ENCODE data around the gene ZNF85. TPM values are rescaled to one million over a fixed set of nuclear protein-coding genes. Genes with fewer than 3 reads are reported as not detected.
A peak's percentile ranks its signal among the peaks of the same experiment; 100 is the strongest.

The ZNF85 gene
- total RNA-seq (2016; rRNA removed; fragmentation: Illumina TruSeq; extraction: Trizol): 3.7 and 4.8 TPM in 2 replicates
- 1.1 and 1.3 TPM in 2 replicates for total RNA-seq (2016; cell fraction: cytosol; rRNA removed; fragmentation: Illumina TruSeq; extraction: Trizol; ENCODE audit: low read depth)
- 4.4 and 5.3 TPM in 2 replicates for total RNA-seq (2016; cell fraction: insoluble cytoplasmic fraction; rRNA removed; fragmentation: Illumina TruSeq; extraction: Trizol)
- total RNA-seq (2016; cell fraction: membrane; rRNA removed; fragmentation: Illumina TruSeq; extraction: Trizol): 1.6 and 2.4 TPM in 2 replicates
- 5.1 and 5.3 TPM in 2 replicates for total RNA-seq (2016; cell fraction: nucleus; rRNA removed; fragmentation: Illumina TruSeq; extraction: Trizol)
- 0.85 and 1.1 TPM in 2 replicates for polyA plus RNA-seq (2011; rRNA removed)
- polyA plus RNA-seq (2011; cell fraction: cytosol; rRNA removed): 0.32 and 0.42 TPM in 2 replicates
- polyA plus RNA-seq (2011; cell fraction: nucleus; rRNA removed): 0.74 and 0.93 TPM in 2 replicates
- 1.1 and 2.4 TPM in 2 replicates for polyA plus RNA-seq (2012)
- 0.35 and 0.60 TPM in 2 replicates for polyA plus RNA-seq (2016; cell fraction: cytosol; fragmentation: Illumina TruSeq; extraction: Trizol; ENCODE audit: low read depth)
- polyA plus RNA-seq (2016; cell fraction: insoluble cytoplasmic fraction; fragmentation: Illumina TruSeq; extraction: Trizol; ENCODE audit: low read depth): 3.4 and 3.7 TPM in 2 replicates
- polyA plus RNA-seq (2016; cell fraction: membrane; fragmentation: Illumina TruSeq; extraction: Trizol; ENCODE audit: low read depth): 0.82 and 0.95 TPM in 2 replicates
- polyA plus RNA-seq (2016; cell fraction: nucleus; fragmentation: Illumina TruSeq; extraction: Trizol; ENCODE audit: insufficient read depth, low read depth): 7.8 and 10.2 TPM in 2 replicates
- 2.3 TPM in 1 of 2 replicates, not detected in the other for polyA minus RNA-seq (2011; rRNA and poly(A)+ RNA removed; ENCODE audit: low replicate concordance)
- 0.79 and 5.7 TPM in 2 replicates for polyA minus RNA-seq (2011; cell fraction: cytosol; rRNA and poly(A)+ RNA removed)
- 4.7 and 5.5 TPM in 2 replicates for polyA minus RNA-seq (2011; cell fraction: nucleus; rRNA and poly(A)+ RNA removed)
- Bru-seq, nascent RNA: percentile 47 among the genes with signal in this experiment
- percentile 31 among the genes with signal in this experiment for BruChase-seq, experiment 1, labeled RNA remaining after a 6-hour chase
- percentile 39 among the genes with signal in this experiment for BruChase-seq, experiment 2, labeled RNA remaining after a 2-hour chase
- long read RNA-seq, experiment 1, partial matches to known transcripts: 1 of 2 reads
- long read RNA-seq, experiment 1, other reads (novel, unspliced or antisense): 0 of 2 reads
- long read RNA-seq, experiment 2, partial matches to known transcripts: 0 of 1 reads
- long read RNA-seq, experiment 2, other reads (novel, unspliced or antisense): 0 of 1 reads

DNA sequence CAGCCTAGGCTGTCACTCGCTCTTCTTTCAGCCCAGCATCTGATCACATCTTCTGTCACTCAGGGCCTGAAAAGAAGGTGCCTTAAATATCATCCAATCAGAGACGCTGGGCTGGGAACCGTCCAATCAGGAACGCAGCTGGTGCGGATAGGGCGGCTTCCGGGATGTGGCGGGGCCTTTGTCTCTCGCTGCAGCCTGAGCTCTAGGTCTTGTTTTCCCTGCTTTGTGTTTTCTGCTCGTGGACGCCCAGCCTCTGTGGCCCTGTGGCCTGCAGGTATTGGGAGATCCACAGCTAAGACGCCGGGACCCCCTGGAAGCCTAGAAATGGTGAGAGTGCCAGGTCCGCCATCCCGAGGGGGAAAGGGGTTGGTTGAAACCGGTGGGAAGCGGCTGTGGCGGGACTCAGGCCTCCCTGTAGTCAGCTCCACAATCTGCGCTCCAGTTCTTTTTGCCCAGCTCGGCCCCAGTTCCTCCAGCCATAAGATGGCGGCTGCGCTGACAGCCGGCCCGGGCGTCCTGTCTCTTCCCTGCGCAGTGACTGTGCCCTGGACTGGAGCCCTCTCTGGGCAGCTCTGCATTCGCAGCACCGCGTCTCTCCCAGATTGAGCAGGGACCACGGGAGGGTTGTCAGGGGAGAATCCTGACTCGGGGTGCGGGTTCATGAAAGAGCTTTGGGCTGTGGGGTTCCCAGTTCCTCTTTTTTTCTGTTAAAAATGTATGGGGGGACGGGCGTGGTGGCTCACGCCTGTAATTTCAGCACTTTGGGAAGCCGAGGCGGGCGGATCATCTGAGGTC lies at the start of gene ZNF85:
ZNF85 (plus strand) TSS at position 175 of the 795 bp plus-strand sequence; CDS start at position 325, 150 bp downstream.
- Histone ChIP-seq H4K20me1 (ENCODE audit: insufficient read depth, low read length) (no peaks in the 10 kb centered on the region), H3K27me3 (ENCODE audit: control insufficient read depth in 1 of 2, insufficient read depth in 2 of 2, low read length in 2 of 2) (no peaks in the 10 kb centered on the region), H3K9me3 (ENCODE audit: low read length) (peaks cover 30% of the 10 kb centered on the region), H3K9ac (ENCODE audit: insufficient read depth, low read depth, low read length) (peak within 1 kb of the TSS; percentile 67), H3K4me2 (ENCODE audit: low read depth, low read length) (peak within 1 kb of the TSS; percentile 47), H3K4me3 (replicated peaks in 1 of 3; ENCODE audit: insufficient read depth in 1 of 3, low read depth in 2 of 3, low read length in 3 of 3) (peak within 1 kb of the TSS; percentile 75), H3K79me2 (ENCODE audit: insufficient read depth, low read length) (no peaks in the 10 kb centered on the region), H3K36me3 (replicated peaks in 1 of 2; ENCODE audit: control insufficient read depth in 1 of 2, insufficient read depth in 2 of 2, low read length in 2 of 2) (no peaks in the 10 kb centered on the region), H2AFZ (ENCODE audit: low read length) (peak within 1 kb of the TSS; percentile 52), H3K4me1 (ENCODE audit: insufficient read depth, low read length) (peaks cover 9% of the 10 kb centered on the region; the same call in 1 of the 2 replicates), H3K27ac (ENCODE audit: extremely low read length, insufficient read depth, low read length) (peak within 1 kb of the TSS; percentile 78)
- DNase-seq (ENCODE audit: low spot score): peak; percentile 78
- BruUV-seq (replicated peaks): TSS peak; percentile 70
- no peak for FAIRE-seq
- ChIA-PET CTCF (ENCODE audit: low intra/inter-chr PET ratio, low total read pairs) (no interaction called here), POLR2A (interaction anchor here (0.9 to 1.3 kb wide), 5 partner anchors 97 to 406 kb away, joined by 3 to 6 read pairs (median 4); partner anchors contain the start of genes ZNF430, ZNF66, ZNF708 and ZNF737)
- in situ Hi-C loops (cut with HindIII; ENCODE audit: extremely low pct_ligation_motif_present, low pct_unique_long_range_greater_than_20kb) (no loop called here), intact Hi-C loops (cut with micrococcal nuclease; ENCODE audit: unreplicated experiment) (no loop called here)
- 20% methylated on average over 20 of the region's 38 CpGs for WGBS (ENCODE audit: low lambda C conversion rate)
- peak; percentile 99 for ATAC-seq
- TF ChIP-seq HNRNPLL (IDR thresholded peaks at IDR 0.05; ENCODE audit: low read depth, low read length, poor library complexity, severe bottlenecking): peak; percentile 40
- TF ChIP-seq YEATS4 (CRISPR knock-in tag; IDR thresholded peaks at IDR 0.05; ENCODE audit: borderline replicate concordance): 0 out of 2 replicates have a peak, but pooled peaks have one; percentile 31
- TF ChIP-seq ZFX (CRISPR knock-in tag; IDR thresholded peaks at IDR 0.05; ENCODE audit: low read depth): peak; percentile 80
- TF ChIP-seq ZNF350 (CRISPR knock-in tag; IDR thresholded peaks at IDR 0.05; ENCODE audit: borderline replicate concordance, low read depth): 0 out of 2 replicates have a peak, but pooled peaks have one; percentile 28
- TF ChIP-seq SAP130 (CRISPR knock-in tag; IDR thresholded peaks at IDR 0.05; ENCODE audit: low read depth): peak; percentile 66
- TF ChIP-seq ZNF564 (CRISPR knock-in tag; IDR thresholded peaks at IDR 0.05): 0 out of 2 replicates have a peak, but pooled peaks have one; percentile 53
- no peak for TF ChIP-seq ZFP37 (CRISPR knock-in tag; IDR thresholded peaks at IDR 0.05; ENCODE audit: borderline replicate concordance)
- TF ChIP-seq POLR2A (IDR thresholded peaks at IDR 0.05; ENCODE audit: insufficient read depth in 1 of 2, low read depth in 2 of 2, low read length in 2 of 2): peak; percentile 54 to 58
- peak; percentile 51; the same call in 1 of the 2 replicates for TF ChIP-seq ELF1 (CRISPR knock-in tag; IDR thresholded peaks at IDR 0.05)
- peak; percentile 92 for TF ChIP-seq NFYB (CRISPR knock-in tag; IDR thresholded peaks at IDR 0.05)
- peak; percentile 69 for TF ChIP-seq PHF8 (CRISPR knock-in tag; IDR thresholded peaks at IDR 0.05)
- no peak for TF ChIP-seq CAMTA2 (CRISPR knock-in tag; IDR thresholded peaks at IDR 0.05; ENCODE audit: borderline replicate concordance)
- TF ChIP-seq, protein P1, sequence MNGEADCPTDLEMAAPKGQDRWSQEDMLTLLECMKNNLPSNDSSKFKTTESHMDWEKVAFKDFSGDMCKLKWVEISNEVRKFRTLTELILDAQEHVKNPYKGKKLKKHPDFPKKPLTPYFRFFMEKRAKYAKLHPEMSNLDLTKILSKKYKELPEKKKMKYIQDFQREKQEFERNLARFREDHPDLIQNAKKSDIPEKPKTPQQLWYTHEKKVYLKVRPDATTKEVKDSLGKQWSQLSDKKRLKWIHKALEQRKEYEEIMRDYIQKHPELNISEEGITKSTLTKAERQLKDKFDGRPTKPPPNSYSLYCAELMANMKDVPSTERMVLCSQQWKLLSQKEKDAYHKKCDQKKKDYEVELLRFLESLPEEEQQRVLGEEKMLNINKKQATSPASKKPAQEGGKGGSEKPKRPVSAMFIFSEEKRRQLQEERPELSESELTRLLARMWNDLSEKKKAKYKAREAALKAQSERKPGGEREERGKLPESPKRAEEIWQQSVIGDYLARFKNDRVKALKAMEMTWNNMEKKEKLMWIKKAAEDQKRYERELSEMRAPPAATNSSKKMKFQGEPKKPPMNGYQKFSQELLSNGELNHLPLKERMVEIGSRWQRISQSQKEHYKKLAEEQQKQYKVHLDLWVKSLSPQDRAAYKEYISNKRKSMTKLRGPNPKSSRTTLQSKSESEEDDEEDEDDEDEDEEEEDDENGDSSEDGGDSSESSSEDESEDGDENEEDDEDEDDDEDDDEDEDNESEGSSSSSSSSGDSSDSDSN (CRISPR knock-in tag; IDR thresholded peaks at IDR 0.05): peak; percentile 50
- peak; percentile 58 for TF ChIP-seq ASH2L (IDR thresholded peaks at IDR 0.05; ENCODE audit: insufficient read length, low read depth, low read length)
- peak; percentile 82; the same call in 1 of the 2 replicates for TF ChIP-seq SIN3A (IDR thresholded peaks at IDR 0.05; ENCODE audit: borderline replicate concordance, low read depth, low read length)
